Neural progenitor cell (in vitro differentiated cells): ENCODE data around the gene CLDN12. TPM values are rescaled to one million over a fixed set of nuclear protein-coding genes. Genes with fewer than 3 reads are reported as not detected.

Experiments used
- DNase-seq: peaks from one replicate; pipeline ENCODE4 v3.0.0-alpha.2; 2016; ENCODE audit warnings: low spot score
- H2AFZ ChIP-seq: fragments of 200-600 bp; sonication (generic); replicated peaks from 2 replicates; pipeline ENCODE4 v1.6.1; 2016; ENCODE audit warnings: antibody characterized with exemption
- H3F3A ChIP-seq: fragments of 200-600 bp; sonication (generic); 2 replicates; pipeline ENCODE4 v1.6.1; 2016; ENCODE audit warnings: antibody characterized with exemption, low read depth
- H3K27ac ChIP-seq: fragments of 200-600 bp; sonication (generic); 2 replicates; pipeline ENCODE4 v1.5.1; 2016; ENCODE audit warnings: mild to moderate bottlenecking
- H3K27me3 ChIP-seq: fragments of 200-600 bp; sonication (generic); 2 replicates; pipeline ENCODE4 v1.6.1; 2016; ENCODE audit warnings: mild to moderate bottlenecking, moderate library complexity
- H3K36me3 ChIP-seq: fragments of 200-600 bp; sonication (generic); 2 replicates; pipeline ENCODE4 v1.5.1; 2016
- H3K4me1 ChIP-seq: fragments of 200-600 bp; sonication (generic); 2 replicates; pipeline ENCODE4 v1.6.1; 2016; ENCODE audit warnings: mixed run types
- H3K4me2 ChIP-seq: fragments of 200-600 bp; sonication (generic); 2 replicates; pipeline ENCODE4 v1.6.1; 2016
- H3K4me3 ChIP-seq: fragments of 200-600 bp; sonication (generic); 2 replicates; pipeline ENCODE4 v1.5.1; 2016
- H3K79me2 ChIP-seq: fragments of 200-600 bp; sonication (generic); 2 replicates; pipeline ENCODE4 v1.6.1; 2016; ENCODE audit warnings: low read depth
- H3K9ac ChIP-seq: fragments of 200-600 bp; sonication (generic); 2 replicates; pipeline ENCODE4 v1.6.1; 2016
- H3K9me3 ChIP-seq: fragments of 200-600 bp; sonication (generic); 2 replicates; pipeline ENCODE4 v1.5.1; 2016; ENCODE audit warnings: low read depth
- H4K20me1 ChIP-seq: fragments of 200-600 bp; sonication (generic); 2 replicates; pipeline ENCODE4 v1.6.1; 2016; ENCODE audit warnings: low read depth
- H3K27ac Mint-ChIP-seq: 3 replicates; pipeline ENCODE4 v1.8.0; 2021; ENCODE audit warnings: mixed read lengths
- H3K27me3 Mint-ChIP-seq: 2 replicates; pipeline ENCODE4 v1.8.0; 2022; ENCODE audit warnings: low read depth, mild to moderate bottlenecking, inconsistent platforms, moderate library complexity, mixed read lengths; ENCODE audit not compliant: insufficient read depth
- H3K36me3 Mint-ChIP-seq: 3 replicates; pipeline ENCODE4 v1.8.0; 2021; ENCODE audit warnings: mixed read lengths
- H3K4me1 Mint-ChIP-seq: 3 replicates; pipeline ENCODE4 v1.8.0; 2021; ENCODE audit warnings: mixed read lengths
- H3K4me3 Mint-ChIP-seq: 3 replicates; pipeline ENCODE4 v1.8.0; 2021; ENCODE audit warnings: mild to moderate bottlenecking, moderate library complexity, mixed read lengths
- H3K9me3 Mint-ChIP-seq: 3 replicates; pipeline ENCODE4 v1.8.0; 2020; ENCODE audit warnings: mixed read lengths
- EZH2 ChIP-seq: fragments of 200-600 bp; sonication (generic); IDR thresholded peaks from 2 replicates; pipeline ENCODE4 v1.6.1; 2017; ENCODE audit warnings: antibody characterized with exemption, mild to moderate bottlenecking, moderate library complexity
- EZH2phosphoT487 ChIP-seq: fragments of 200-600 bp; sonication (generic); IDR thresholded peaks from 2 replicates; pipeline ENCODE4 v1.6.1; 2017; ENCODE audit warnings: antibody characterized with exemption
- total RNA-seq: library from RNA; depleted of rRNA; stranded (reverse); fragments of >200 nt; gene quantifications from 2 replicates; pipeline ENCODE4 v1.2.3, GENCODE V29; 2015; ENCODE audit warnings: low replicate concordance
- TF ChIP-seq, protein P1 (sequence below): fragments of 200-600 bp; sonication (generic); IDR thresholded peaks from 2 replicates; pipeline ENCODE4 v1.5.1; 2017; ENCODE audit warnings: antibody characterized with exemption, mild to moderate bottlenecking

The CLDN12 gene
- total RNA-seq, 1 donor from 2014 or later: 87.3 TPM

DNA sequence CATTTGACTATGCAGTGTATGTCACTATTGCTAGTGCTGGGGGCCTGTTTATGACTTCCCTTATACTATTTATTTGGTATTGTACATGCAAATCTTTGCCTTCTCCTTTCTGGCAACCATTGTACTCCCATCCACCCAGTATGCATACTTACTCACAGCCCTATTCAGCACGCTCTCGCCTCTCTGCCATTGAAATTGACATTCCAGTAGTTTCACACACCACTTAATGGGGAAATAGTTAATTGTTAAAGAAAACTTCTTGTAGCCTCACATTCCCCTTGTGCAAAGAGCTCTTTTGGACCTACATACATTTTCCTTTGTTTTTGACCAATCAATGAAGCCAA, 9.9 kb downstream of the CLDN12 start:
- Histone ChIP-seq H3K79me2 (peaks cover 33% of the 10 kb centered on the region), H3K9me3 (no peaks in the 10 kb centered on the region)
- H3K27ac Mint-ChIP-seq: no peak overlapping the region

DNA sequence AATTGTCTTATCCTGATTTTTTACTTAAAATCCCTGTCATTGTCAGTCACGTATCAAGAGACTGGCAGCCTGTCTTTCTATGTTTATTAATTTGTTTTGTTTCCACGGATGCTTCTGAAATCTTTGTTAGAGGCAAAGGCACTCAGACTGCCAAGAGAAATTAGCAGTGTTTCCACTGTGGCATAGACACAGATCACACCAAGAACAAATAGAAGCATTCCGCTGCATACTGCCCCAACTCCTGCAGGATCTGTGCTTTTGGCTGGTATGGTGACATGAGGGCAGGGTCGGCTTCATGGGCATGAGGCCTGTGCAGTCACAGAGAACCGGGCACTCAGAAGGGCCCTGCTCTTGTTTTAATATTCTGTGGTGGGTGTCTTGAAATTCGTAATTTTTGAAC, 18.4 kb downstream of the CLDN12 start:
- Histone ChIP-seq H3K9me3 (no peaks in the 10 kb centered on the region), H3K4me3 (no peak overlapping the region), H3K27ac (no peak overlapping the region), H3K9ac (no peak overlapping the region), H3K4me1 (no peaks in the 10 kb centered on the region), H3K79me2 (no peaks in the 10 kb centered on the region), H3K4me2 (no peak overlapping the region), H3K36me3 (no peaks in the 10 kb centered on the region), H3F3A (no peaks in the 10 kb centered on the region), H2AFZ (no peak overlapping the region), H3K27me3 (no peaks in the 10 kb centered on the region), H4K20me1 (no peaks in the 10 kb centered on the region)
- no peak for TF ChIP-seq EZH2
- TF ChIP-seq, protein P1, sequence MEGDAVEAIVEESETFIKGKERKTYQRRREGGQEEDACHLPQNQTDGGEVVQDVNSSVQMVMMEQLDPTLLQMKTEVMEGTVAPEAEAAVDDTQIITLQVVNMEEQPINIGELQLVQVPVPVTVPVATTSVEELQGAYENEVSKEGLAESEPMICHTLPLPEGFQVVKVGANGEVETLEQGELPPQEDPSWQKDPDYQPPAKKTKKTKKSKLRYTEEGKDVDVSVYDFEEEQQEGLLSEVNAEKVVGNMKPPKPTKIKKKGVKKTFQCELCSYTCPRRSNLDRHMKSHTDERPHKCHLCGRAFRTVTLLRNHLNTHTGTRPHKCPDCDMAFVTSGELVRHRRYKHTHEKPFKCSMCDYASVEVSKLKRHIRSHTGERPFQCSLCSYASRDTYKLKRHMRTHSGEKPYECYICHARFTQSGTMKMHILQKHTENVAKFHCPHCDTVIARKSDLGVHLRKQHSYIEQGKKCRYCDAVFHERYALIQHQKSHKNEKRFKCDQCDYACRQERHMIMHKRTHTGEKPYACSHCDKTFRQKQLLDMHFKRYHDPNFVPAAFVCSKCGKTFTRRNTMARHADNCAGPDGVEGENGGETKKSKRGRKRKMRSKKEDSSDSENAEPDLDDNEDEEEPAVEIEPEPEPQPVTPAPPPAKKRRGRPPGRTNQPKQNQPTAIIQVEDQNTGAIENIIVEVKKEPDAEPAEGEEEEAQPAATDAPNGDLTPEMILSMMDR: no peak
- TF ChIP-seq EZH2phosphoT487: no peak
- H3K4me1 Mint-ChIP-seq: no peaks in the 10 kb centered on the region
- H3K9me3 Mint-ChIP-seq: no peaks in the 10 kb centered on the region
- no peaks in the 10 kb centered on the region for H3K36me3 Mint-ChIP-seq
- H3K4me3 Mint-ChIP-seq: no peak overlapping the region
- DNase-seq: no peak
- H3K27ac Mint-ChIP-seq: no peak overlapping the region
- H3K27me3 Mint-ChIP-seq: peaks cover 2% of the 10 kb centered on the region

More for the DNA sequence above, 9.9 kb downstream of the CLDN12 start:
- H3F3A ChIP-seq: no peaks in the 10 kb centered on the region
- peaks cover 28% of the 10 kb centered on the region for H4K20me1 ChIP-seq
- Mint-ChIP-seq H3K27me3 (no peaks in the 10 kb centered on the region), H3K4me3 (no peak overlapping the region), H3K36me3 (peaks cover 14% of the 10 kb centered on the region), H3K9me3 (no peaks in the 10 kb centered on the region), H3K4me1 (no peaks in the 10 kb centered on the region)
- no peak overlapping the region for H2AFZ ChIP-seq
- TF ChIP-seq, protein P1: no peak
- TF ChIP-seq EZH2phosphoT487 (no peak), EZH2 (no peak)
- no peak overlapping the region for H3K27ac ChIP-seq
- no peaks in the 10 kb centered on the region for H3K27me3 ChIP-seq
- no peak for DNase-seq
- H3K9ac ChIP-seq: no peak overlapping the region
- H3K36me3 ChIP-seq: peaks cover 13% of the 10 kb centered on the region
- no peaks in the 10 kb centered on the region for H3K4me1 ChIP-seq
- no peak overlapping the region for H3K4me3 ChIP-seq
- H3K4me2 ChIP-seq: no peak overlapping the region

DNA sequence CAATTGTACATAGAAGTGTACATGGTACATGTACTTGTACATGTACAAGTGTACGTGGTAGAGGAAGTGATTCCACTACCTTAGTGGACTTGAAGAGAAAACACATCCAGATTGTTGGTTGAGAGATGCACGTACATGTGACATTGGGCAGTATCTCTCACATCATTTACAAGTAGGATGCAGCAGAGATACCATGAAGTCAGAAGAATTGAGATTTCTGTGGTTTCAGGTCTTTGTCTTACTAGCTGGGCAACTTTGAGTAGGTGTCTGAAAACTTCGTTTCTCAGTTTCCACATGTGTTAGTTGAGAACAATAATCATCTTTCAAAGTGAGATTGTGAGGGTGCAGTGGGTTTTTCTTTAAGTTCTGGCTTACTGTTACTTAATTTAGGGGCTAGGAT, 21.5 kb downstream of the CLDN12 start:
- Histone ChIP-seq H3K4me1 (no peaks in the 10 kb centered on the region), H3K9ac (no peak overlapping the region), H3K27me3 (no peaks in the 10 kb centered on the region), H3K9me3 (no peaks in the 10 kb centered on the region), H4K20me1 (no peaks in the 10 kb centered on the region), H3K79me2 (no peaks in the 10 kb centered on the region), H2AFZ (no peak overlapping the region), H3F3A (no peaks in the 10 kb centered on the region), H3K27ac (no peak overlapping the region), H3K4me2 (no peak overlapping the region), H3K4me3 (no peak overlapping the region), H3K36me3 (no peaks in the 10 kb centered on the region)
- no peak for DNase-seq
- Mint-ChIP-seq H3K27ac (no peak overlapping the region), H3K36me3 (no peaks in the 10 kb centered on the region), H3K4me1 (no peaks in the 10 kb centered on the region), H3K4me3 (no peak overlapping the region), H3K9me3 (no peaks in the 10 kb centered on the region), H3K27me3 (peaks cover 2% of the 10 kb centered on the region)
- TF ChIP-seq EZH2 (no peak), EZH2phosphoT487 (no peak)
- TF ChIP-seq, protein P1: no peak
